ENCODE results near the gene PIGH.

PIGH gene

DNA sequence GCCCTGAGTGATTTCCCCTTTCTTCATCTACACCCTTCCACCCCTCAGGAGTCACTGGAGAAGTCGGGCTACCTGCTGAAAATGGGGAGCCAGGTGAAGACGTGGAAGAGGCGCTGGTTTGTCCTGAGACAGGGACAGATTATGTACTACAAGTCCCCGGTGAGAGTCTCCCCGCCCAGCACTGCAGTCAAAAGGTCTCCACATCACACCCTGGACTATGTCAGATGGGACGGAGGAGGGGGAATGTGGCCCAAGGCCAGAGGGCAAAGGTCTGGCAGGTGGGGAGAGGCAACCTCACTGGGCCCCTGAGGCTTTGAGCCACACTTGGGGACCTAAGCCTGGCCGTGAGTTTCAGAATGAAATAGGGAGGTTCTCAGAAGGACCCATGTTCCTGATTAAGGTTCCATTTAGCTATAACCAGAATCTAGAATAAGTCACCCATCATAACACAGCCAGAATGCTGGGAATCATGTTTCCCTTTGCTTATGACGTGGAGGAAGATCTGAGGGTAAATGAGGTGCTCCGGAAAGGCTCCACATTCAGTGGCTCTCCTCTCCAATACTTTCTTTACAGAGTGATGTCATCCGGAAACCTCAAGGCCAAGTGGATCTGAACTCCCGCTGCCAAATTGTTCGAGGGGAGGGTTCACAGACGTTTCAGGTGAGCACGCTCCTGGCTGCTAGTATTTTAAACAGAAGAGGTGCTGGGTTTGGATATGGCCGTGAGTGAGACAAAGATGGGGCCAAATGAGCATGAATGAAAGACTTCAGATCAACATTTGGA is 26.6 kb downstream of the PIGH start:
- DNase-seq: no peak

GRCh38 chr14:67572608-67573007 is 27.5 kb downstream of the PIGH start:
- DNase-seq: no peak

- no peak for DNase-seq
Measured at GRCh38 chr14:67571991-67572323, 28.1 kb downstream of the PIGH start.

DNA sequence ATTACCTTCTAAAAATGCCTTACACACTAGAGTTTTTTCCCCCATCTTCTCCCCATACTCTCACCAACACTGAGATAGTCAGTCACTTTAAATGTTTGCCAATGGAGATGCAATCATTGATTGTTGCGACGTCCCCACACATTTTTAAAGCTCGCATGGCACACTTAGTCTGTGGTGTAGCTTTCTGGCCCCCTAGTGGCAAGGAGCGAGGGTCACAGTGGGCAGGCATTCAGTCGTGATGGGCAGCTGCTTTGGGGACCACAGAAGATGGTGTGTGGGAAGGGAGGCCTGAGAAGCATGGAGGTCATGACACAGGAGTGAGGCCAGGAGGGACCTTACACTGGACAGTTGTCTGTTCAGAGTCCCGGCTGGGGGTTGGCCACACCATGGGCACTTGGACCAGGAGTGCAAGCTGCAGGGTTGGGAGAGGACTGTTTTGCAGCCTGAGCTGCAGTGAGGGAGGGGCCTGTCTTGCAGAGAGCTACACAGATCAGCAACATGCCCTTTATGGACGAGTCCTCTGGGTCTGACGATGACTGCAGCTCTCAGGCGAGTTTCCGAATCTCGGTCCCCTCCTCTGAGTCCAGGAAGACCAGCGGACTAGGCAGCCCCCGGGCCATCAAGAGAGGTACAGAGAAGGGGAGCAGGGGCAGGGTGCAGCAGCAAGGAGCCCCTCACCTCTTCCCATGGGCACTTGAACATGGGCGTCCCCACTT is 28.6 kb downstream of the PIGH start:
- peak; percentile 84 for DNase-seq

DNA sequence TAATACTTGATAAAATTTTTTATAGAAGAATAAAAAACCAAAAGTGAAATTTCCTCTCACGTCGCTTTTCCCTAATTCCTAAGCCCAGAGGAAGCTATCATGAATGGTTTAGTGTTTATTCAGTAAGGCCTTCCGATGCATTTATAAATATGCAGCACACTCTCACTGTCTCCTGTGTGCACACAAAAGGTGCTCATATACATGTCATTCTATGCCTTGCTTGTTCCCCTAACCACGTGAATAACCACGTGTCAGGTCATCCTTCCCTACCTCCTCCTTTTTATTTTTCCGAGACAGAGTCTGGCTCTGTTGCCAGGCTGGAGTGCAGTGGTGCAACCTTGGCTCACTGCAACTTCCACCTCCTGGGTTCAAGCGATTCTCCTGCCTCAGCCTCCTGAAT is 29.6 kb downstream of the PIGH start:
- DNase-seq: no peak

DNA sequence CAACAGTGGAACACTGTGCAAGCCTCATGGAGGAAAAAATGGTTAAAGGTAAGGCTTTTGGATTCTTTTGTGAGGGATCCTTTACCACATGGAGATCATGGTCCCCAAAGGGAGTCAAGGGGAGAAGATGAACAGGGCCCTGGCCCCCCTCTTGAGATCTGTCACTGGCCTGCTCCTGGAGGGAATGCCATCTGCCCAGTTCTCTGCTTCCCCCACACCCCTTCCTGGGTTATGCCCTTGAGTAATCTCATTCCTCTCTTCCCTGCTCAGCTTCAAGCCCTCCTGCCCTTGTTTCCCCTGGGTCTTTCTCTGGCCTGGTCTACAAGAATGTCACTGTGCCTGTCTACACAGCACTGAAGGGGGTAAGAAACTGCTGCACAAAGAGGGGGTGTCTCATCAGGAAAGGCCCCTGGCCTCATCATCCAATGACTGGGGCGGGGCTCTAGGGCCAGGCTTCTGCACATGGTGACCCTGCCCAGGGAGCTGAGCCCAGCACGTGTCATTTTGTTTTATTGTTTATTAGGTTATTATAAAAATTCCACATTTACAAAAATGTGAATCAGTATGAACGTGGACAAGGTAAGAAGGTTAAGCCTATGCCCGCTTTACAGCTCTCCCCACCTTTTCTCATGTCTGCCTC is 30.3 kb downstream of the PIGH start:
- no peak for DNase-seq

GRCh38 chr14:67569011-67569650 is 30.9 kb downstream of the PIGH start:
- DNase-seq: no peak

DNA sequence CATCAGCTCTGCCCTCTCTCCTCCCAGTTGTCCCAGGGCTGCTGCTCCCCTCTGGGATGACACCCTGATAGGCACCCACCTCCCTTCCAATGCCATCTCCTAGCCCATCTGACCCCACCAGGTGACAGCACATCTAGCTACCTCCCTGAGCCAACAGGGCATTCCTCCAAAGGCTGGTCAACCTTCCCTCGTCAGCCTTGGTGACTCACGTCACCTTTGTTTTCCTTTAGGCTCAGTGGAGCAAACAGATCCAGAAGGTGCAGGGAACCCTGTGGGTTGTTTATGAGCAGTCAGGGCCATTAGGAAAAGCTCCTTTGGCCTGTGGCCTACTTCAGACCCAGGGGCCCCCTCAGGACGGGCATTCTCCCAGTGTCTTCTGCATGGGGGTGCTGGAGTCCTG is 32.4 kb downstream of the PIGH start:
- DNase-seq: no peak

- DNase-seq: no peak
Measured at GRCh38 chr14:67566908-67567307, 33.2 kb downstream of the PIGH start.

DNA sequence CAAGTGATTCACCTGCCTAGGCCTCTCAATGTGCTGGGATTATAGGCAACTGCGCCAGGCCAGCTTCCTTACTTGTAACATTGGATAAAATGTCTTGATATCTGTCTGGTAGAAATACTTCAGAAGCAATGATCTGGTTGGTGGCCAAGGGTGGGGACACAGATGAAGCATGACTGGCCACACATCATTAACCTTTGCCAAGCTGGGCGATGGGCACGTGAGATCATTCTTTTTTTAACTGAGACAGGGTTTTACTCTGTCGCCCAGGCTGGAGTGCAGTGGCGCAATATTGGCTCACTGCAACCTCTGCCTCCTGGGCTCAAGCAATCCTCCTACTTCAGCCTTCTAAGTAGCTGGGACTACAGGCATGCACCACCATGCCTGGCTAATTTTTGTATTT is 35.8 kb downstream of the PIGH start:
- no peak for DNase-seq

- DNase-seq: no peak
Measured at GRCh38 chr14:67562776-67563150, 37.3 kb downstream of the PIGH start.

DNA sequence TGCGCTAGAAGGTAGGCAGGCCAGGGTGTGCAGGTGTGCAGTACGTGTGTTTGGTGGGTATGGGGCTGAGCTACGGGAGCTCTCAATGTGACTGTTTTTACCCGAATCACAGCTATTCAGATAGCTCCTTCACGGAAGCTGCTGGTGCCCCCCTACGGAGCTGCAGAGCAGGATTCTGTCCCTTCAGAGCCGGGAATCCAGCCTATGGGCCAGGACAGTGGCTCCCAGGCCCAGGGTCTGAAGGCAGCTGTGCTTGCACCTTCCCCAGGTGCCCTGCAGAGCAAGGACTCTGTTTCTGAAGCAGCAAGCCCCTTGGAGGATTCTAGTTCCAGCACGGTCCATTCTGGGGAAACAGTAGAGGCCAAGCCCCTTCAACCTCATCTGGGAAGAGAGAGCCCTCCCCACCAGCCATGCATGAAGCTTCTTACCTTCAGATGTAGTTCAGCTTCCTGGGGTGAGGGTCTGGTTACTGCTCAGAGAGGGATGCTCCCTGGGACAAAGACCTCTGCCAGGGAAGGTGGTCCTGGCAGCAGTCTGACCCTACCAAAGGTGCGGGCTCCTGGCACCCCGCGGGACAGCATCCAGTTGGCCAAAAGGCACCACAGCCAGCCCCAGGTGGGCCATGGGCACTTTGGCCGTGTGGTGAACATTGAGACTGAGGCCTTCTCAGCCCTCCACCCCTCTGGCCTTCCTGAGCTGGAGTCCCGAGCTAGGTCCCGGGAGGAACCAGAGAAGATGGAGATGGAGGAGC is 37.9 kb downstream of the PIGH start:
- no peak for DNase-seq

- peak; percentile 29 for DNase-seq
Measured at GRCh38 chr14:67559639-67560038, 40.4 kb downstream of the PIGH start.

GRCh38 chr14:67557656-67558055 is 42.4 kb downstream of the PIGH start:
- DNase-seq: no peak

GRCh38 chr14:67557118-67557517 is 43.0 kb downstream of the PIGH start:
- DNase-seq: no peak

DNA sequence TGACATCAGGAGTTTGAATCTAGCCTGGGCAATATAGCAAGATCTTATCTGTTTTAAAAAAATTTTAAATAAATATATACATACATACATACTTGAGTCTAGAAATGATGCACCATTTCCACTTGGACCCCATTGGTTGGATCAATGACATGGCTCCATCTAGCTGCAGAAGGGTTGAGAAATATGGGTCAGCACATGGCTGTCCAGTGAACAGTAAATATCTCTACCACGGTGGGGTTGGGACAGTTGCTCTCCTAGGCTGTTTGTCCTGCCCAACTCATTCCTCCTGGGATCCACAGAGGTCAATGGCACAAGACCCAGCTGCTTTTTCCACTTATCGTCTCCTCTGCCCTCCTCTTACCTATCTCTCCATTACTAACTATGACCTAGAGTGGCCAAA is 43.4 kb downstream of the PIGH start:
- DNase-seq: no peak

DNA sequence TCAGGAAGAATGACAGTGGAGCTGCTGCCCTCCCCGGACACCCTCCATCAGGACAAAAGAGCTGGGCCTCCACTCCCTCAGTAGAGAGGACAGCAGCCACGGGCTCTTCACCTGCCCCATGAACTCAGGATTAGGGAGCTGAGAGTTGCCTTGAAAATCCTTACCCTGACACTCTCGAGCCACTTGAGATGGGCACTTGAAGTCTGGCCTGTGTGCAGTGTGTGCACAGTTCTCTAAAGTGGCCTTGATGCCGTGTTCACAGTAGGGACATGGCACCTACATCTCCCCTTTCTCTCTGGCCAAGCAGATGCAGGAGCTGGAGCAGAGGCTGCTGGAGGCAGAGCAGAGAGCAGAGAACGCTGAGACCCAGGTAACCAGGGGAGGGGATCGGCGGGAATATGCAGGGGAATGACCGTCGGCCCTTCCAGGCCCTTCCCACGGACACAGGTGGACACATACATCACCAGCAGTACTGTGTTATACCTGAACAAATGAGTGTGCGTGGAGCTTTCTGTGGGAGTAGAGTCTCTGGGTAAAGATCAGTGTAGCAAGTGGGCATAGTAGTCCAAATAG is 44.5 kb downstream of the PIGH start:
- DNase-seq: no peak

GRCh38 chr14:67554341-67554740 is 45.7 kb downstream of the PIGH start:
- no peak for DNase-seq

DNA sequence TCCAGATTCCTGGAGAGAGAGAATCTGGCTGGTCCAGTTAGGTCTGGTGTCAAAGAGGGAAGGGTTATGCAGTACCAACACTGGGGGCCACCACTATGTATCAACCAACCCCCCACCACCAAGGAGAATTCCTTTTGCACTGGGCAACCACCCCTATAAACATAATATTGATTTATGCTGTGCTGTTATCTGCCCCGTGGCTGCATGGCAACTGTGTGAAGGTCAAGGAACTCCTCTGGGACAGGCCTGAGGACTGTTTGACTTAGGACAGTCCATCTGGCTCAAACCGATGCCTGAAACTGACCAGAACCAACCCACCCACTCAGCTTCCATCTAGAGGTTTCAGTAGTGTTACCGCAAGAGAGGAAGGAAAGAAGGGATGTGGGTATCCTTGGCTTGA is 46.5 kb downstream of the PIGH start:
- no peak for DNase-seq

DNA sequence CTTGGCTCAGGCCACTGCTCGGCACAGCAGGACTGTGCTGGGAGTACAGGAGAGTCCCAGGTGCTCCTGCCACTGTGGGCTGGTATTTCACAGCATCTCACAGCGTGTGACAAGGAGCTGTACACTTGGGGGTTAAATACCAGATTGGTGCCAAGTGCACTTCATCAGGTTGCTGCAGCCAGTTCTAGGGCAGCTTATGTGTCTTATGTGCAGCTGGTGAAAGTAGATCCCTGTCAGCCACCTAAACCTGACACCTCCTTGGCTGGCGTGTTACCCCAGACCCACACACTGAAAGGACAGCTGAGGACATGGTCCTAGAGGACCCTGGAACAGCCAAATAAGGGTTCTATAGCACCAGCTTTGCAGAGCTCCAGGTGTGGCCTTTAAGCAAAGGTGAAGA is 48.1 kb downstream of the PIGH start:
- no peak for DNase-seq

DNA sequence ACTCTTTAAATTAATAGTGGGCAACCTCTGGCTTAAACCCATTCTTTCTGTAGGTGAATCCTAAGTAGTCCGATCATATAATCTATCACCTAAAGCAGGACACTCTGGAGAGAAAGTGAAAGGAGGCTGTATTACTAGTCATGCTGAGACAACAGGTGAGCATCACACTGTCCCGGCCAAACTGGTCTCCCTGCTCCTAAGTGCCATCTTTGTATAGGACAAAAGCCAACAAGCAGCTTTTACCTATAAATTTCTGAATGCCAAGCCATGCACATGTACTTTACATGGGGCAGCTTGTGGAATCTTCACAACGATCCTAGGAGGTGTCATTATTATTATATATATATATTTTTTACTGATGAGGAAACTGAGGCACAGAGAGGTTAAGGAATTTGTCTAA is 48.9 kb downstream of the PIGH start:
- DNase-seq: no peak

GRCh38 chr14:67549734-67550133 is 50.3 kb downstream of the PIGH start:
- DNase-seq: no peak
